Measurements from ENCODE around the gene MARCHF9. TPM values are rescaled to one million over a fixed set of nuclear protein-coding genes. Genes with fewer than 3 reads are reported as not detected.

MARCHF9 gene
- polyA plus RNA-seq, 3 donors from 2014 or later, result 1.7 to 4.4 (median 3.7) TPM

DNA sequence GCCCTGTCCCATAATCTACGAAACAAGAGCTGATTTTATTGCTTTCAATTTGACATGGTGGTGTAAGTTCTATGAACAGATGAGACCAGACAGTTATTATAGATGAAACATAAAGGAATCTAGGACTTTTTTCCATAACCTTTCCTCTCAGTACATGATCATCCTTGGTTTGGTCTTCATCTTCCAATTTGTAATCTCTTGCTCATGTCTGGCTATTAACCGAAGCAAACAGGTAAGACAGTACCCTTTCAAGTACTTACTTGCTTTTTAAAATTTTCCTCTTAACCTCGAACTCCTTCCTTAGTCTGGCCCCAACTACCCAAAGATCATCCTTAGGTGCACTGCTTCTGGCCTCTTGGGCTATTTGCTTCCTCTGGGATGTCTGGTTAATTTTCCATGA lies 8.9 kb upstream of the MARCHF9 start:
- peaks cover 51 to 67% of the 10 kb centered on the region in 2 donors for H3K4me1 Mint-ChIP-seq
- peaks cover 4 to 24% (median 23%) of the 10 kb centered on the region in 3 donors for H3K27me3 Mint-ChIP-seq (ENCODE audit: low read depth in 3 of 3)
- peaks cover 4 to 15% (median 4%) of the 10 kb centered on the region in 3 donors for H3K36me3 Mint-ChIP-seq
- no peaks in the 10 kb centered on the region for H3K9me3 Mint-ChIP-seq
- peak overlapping the region; percentile 88 to 98 (median 90) for H3K4me3 Mint-ChIP-seq
- no peak for DNase-seq
- H3K27ac Mint-ChIP-seq, result peak overlapping the region; percentile 94 to 99 (median 98)

DNA sequence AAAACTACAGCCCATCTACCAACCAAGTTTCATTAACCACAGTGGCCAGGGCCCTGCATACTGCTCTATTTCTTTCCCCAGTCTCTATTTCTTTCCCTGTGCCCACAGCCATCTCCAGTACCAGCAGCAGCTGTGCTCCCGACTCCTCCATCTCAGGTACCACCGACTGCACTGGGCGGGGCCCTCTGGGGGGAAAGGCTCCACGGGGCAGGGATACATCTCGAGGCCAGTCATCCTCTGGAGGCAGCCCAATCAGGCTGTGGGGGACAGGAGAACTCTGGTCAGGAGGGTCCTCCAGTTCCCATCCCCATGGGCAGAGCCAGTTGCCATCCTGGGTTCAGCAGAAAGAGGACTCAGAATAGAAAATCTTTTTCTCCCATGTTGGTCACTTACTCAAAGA lies 5.8 kb upstream of the MARCHF9 start:
- H3K27ac Mint-ChIP-seq, result peak overlapping the region in 3 of 6 donors; percentile 29 to 40 (median 35)
- H3K4me1 Mint-ChIP-seq, result peaks cover 59 to 74% of the 10 kb centered on the region in 2 donors
- H3K36me3 Mint-ChIP-seq, result peaks cover 4 to 15% (median 4%) of the 10 kb centered on the region in 3 donors
- DNase-seq, result no peak
- no peak overlapping the region for H3K4me3 Mint-ChIP-seq
- no peaks in the 10 kb centered on the region for H3K9me3 Mint-ChIP-seq
- peaks cover 6 to 23% (median 21%) of the 10 kb centered on the region in 3 donors for H3K27me3 Mint-ChIP-seq (ENCODE audit: low read depth in 3 of 3)

DNA sequence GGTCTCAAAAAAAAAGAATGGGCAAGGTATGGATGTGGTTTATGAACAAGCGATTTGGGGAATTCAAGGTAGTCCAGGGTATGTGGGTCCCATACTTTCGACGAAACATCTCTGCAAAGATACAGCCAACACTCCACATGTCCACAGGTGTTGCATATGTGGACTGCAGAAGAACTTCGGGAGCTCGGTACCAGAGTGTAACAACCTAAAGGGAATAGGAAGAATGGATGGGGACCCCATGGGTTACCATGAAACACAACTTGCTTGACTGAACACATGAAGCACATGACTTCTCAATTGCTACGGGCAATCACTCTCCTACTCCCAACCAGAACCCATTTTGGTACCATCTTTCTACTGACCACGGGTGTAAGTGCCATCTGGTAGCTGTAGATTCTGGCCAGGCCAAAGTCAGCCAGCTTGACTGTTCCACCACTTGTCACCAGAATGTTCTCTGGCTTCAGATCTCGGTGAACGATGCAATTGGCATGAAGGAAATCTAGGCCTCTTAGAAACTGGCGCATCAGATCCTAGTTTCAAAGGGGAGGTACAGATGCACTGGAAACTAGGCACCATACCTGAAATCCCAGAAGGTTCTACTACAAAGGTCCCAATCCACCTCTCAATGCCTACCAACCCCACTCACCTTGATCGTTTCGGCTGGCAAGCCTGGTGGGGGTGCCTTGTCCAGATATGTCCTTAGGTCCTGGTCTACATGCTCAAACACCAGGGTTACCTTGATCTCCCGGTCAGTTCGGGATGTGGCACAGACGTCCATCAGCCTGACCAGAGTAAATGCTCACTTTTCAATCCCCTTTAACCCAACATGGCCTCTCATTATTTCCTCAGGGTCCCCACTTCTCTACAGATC lies 4.1 kb upstream of the MARCHF9 start:
- H3K9me3 Mint-ChIP-seq, result no peaks in the 10 kb centered on the region
- peak overlapping the region; percentile 87 to 95 (median 87) for H3K4me3 Mint-ChIP-seq
- H3K27me3 Mint-ChIP-seq (ENCODE audit: low read depth in 3 of 3), result peaks cover 6 to 11% (median 9%) of the 10 kb centered on the region in 3 donors
- H3K36me3 Mint-ChIP-seq, result peaks cover 4 to 15% (median 4%) of the 10 kb centered on the region in 3 donors
- DNase-seq, result no peak
- peak overlapping the region; percentile 89 to 99 (median 96) for H3K27ac Mint-ChIP-seq
- peaks cover 50 to 65% of the 10 kb centered on the region in 2 donors for H3K4me1 Mint-ChIP-seq

DNA sequence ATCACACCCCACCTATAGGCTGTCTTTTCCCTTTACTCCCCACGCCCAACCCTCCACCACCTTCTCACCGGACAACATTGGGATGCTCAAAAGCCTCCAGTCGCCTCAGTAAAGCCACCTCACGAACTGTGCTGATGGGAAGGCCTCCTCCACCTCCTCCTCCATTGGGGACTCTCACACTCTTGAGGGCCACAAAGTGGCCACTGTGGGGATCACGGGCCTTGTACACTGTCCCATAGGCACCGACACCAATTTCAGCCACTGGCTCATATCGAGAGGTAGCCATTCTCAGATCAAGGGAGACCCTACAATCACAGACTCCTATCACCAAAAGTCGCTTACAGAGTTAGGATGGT lies 3.5 kb upstream of the MARCHF9 start:
- DNase-seq, result no peak
- peak overlapping the region; percentile 89 to 99 (median 96) for H3K27ac Mint-ChIP-seq
- H3K9me3 Mint-ChIP-seq, result no peaks in the 10 kb centered on the region
- peaks cover 48 to 64% of the 10 kb centered on the region in 2 donors for H3K4me1 Mint-ChIP-seq
- peaks cover 4 to 15% (median 4%) of the 10 kb centered on the region in 3 donors for H3K36me3 Mint-ChIP-seq
- peak overlapping the region; percentile 87 to 95 (median 87) for H3K4me3 Mint-ChIP-seq
- peaks cover 6 to 11% (median 9%) of the 10 kb centered on the region in 3 donors for H3K27me3 Mint-ChIP-seq (ENCODE audit: low read depth in 3 of 3)

DNA sequence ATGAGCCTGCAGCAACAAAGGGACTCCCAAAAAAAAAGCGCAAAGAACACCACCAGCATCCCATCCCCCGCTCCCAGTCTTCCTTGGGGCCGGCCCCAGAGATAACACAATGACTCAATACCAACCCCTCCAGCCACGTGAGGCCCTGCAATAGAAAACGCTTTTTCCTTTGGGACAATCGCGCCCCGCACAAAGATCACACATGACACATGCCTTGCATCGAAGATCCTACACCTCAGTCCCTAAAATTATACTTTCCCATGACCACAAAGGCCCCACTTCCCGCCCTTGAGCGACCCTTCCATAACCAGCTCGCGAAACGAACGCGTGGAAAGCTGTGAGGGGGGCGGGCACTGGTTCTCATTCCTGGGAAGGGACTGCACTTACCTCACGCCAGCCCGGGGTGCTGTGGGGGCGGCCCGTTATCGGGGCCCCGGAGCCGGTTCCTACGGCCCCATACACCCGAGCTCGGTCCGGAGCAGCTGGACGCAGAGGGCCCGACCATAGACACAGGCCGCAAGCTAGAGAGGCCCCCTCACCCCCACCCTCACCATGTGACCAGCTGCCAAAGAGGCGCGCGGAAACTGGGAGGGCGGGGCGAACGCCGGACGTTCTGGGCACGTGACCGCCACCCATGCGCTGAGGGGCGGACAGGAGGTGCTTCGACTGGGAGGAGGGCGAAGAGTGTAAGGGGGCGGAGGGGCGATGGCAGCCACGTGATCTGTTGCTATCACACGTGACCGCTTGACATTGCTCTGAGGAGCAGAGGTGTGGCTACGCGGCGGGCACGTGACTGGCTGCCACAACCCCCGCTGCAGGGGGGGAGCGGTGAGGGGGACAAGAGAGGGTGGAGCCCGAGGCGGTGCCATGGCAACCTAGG lies 2.9 kb upstream of the MARCHF9 start, which contains the start of gene CDK4:
TSS of gene CDK4 (minus strand) at position 523 of the 880 bp plus-strand sequence. CDS start 593 bp downstream, outside the sequence.
- peak within 1 kb of the TSS; percentile 87 to 95 (median 87) for H3K4me3 Mint-ChIP-seq
- H3K27me3 Mint-ChIP-seq (ENCODE audit: low read depth in 3 of 3), result peaks cover 6 to 13% (median 11%) of the 10 kb centered on the region in 3 donors
- peak within 1 kb of the TSS; percentile 89 to 99 (median 96) for H3K27ac Mint-ChIP-seq
- H3K36me3 Mint-ChIP-seq, result peaks cover 4 to 15% (median 4%) of the 10 kb centered on the region in 3 donors
- peaks cover 51 to 64% of the 10 kb centered on the region in 2 donors for H3K4me1 Mint-ChIP-seq
- no peaks in the 10 kb centered on the region for H3K9me3 Mint-ChIP-seq
- peak; percentile 98 to 99 (median 98) for DNase-seq

DNA sequence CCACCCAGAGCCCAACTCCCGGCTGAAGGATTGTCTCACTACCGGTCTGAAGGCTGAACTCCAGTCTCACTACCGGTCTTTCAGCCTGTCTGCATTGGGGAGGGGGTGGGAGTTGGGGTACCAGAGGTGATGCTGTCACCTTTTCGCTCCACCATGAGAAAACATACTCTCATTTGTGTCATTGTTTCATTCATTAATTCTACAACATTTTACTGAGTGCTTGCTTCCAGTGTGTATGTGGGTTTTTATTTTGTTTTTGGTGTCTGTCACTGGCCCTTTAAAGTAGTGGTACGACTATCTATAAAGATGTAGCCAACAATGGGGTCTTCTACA lies 2.3 kb upstream of the MARCHF9 start:
- peaks cover 53 to 60% of the 10 kb centered on the region in 2 donors for H3K4me1 Mint-ChIP-seq
- peak overlapping the region; percentile 87 to 95 (median 87) for H3K4me3 Mint-ChIP-seq

DNA sequence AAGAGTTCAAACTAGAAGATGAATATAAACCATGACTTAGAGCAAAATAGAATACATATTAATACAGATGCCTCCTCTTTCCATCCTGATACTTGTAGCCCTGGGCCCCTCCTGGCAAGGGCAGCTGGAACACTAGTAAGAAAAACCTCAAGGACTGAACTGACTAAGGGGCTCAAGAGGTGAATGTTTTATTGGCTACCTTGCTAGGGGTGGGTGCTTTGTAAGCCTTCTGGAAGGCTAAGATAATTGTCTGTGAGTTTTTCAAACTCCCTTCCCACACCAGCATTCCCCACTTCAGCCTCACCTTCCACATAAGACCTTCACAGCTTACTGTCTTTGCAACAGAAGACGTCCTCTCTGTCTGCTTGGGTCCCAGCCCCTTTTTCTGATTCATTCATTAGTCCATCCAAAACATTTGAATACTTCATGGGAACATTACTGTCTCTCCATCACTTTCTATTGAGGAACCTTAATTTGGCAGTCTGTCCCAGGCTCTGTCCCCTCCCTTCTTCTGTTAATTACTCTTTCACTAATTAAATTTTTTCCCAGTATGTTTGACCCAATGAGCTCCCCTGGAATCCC lies 1.1 kb upstream of the MARCHF9 start:
- Mint-ChIP-seq H3K9me3 (no peaks in the 10 kb centered on the region), H3K4me3 (peak overlapping the region; percentile 91 to 96 (median 95)), H3K27me3 (ENCODE audit: low read depth in 3 of 3) (peaks cover 6 to 13% (median 9%) of the 10 kb centered on the region in 3 donors), H3K4me1 (peaks cover 53 to 60% of the 10 kb centered on the region in 2 donors), H3K27ac (peak overlapping the region; percentile 89 to 99 (median 96)), H3K36me3 (peaks cover 0 to 9% (median 0%) of the 10 kb centered on the region in 3 donors)
- no peak for DNase-seq

More for the DNA sequence above, 2.3 kb upstream of the MARCHF9 start:
- no peaks in the 10 kb centered on the region for H3K9me3 Mint-ChIP-seq
- DNase-seq, result no peak
- peaks cover 0 to 12% (median 4%) of the 10 kb centered on the region in 3 donors for H3K36me3 Mint-ChIP-seq
- peak overlapping the region; percentile 89 to 99 (median 96) for H3K27ac Mint-ChIP-seq
- peaks cover 6 to 13% (median 11%) of the 10 kb centered on the region in 3 donors for H3K27me3 Mint-ChIP-seq (ENCODE audit: low read depth in 3 of 3)

DNA sequence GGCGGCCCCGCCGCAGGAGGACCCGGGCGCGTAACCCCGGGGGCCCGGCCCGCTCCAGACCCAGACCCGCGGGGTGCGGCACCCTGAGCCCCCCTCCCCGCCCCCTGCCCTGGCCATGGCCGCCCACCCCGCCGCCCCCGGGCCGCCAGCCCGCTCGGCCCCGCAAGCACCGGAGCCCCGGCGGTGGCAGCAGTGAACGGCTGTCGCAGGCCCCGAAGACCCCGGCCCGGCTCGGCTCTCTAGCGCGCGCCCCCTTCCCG lies 221 bp downstream of the MARCHF9 start:
- Mint-ChIP-seq H3K36me3 (peaks cover 0 to 3% (median 3%) of the 10 kb centered on the region in 3 donors), H3K27me3 (ENCODE audit: low read depth in 3 of 3) (peaks cover 6 to 13% (median 10%) of the 10 kb centered on the region in 3 donors), H3K4me3 (peak overlapping the region in 3 of 5 donors; percentile 33 to 96 (median 35)), H3K4me1 (peaks cover 53 to 65% of the 10 kb centered on the region in 2 donors), H3K9me3 (no peaks in the 10 kb centered on the region), H3K27ac (no peak overlapping the region)
- no peak for DNase-seq

DNA sequence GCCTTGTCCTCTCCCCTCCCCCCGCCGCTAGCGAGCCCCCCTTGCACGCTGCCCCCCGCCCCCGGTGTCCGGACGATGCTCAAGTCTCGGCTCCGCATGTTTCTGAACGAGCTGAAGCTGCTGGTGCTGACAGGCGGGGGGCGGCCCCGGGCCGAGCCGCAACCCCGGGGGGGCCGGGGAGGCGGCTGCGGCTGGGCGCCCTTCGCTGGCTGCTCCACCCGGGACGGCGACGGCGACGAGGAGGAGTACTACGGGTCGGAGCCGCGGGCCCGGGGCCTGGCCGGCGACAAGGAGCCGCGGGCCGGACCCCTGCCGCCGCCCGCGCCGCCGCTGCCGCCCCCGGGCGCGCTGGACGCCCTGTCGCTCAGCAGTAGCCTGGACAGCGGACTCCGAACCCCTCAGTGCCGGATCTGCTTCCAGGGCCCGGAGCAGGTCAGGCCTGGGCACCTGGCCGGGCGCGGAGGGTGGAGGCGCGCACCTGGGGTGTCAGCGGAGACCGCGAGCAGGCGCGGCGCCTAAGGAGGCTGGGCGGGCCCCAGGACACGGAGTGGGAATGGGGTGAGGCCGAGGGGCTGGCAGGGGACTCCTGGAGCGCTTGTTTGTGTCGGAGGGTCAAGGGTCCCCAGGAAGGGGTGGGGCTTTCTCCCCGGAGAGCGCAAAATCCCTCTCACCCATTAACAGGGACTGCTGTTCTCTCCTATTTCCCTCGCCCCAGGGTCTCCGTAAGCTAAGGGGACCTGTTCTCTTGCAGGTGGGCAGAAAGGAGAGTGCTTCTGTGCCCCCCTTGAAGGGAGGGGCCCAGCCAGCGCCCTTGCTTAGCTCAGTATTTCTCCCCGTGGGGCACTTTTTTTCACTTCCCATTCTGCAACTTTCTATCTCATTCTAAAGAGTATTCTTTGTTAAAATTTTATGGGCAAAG lies 810 bp downstream of the MARCHF9 start:
- peak; percentile 47 to 56 (median 55) for DNase-seq

DNA sequence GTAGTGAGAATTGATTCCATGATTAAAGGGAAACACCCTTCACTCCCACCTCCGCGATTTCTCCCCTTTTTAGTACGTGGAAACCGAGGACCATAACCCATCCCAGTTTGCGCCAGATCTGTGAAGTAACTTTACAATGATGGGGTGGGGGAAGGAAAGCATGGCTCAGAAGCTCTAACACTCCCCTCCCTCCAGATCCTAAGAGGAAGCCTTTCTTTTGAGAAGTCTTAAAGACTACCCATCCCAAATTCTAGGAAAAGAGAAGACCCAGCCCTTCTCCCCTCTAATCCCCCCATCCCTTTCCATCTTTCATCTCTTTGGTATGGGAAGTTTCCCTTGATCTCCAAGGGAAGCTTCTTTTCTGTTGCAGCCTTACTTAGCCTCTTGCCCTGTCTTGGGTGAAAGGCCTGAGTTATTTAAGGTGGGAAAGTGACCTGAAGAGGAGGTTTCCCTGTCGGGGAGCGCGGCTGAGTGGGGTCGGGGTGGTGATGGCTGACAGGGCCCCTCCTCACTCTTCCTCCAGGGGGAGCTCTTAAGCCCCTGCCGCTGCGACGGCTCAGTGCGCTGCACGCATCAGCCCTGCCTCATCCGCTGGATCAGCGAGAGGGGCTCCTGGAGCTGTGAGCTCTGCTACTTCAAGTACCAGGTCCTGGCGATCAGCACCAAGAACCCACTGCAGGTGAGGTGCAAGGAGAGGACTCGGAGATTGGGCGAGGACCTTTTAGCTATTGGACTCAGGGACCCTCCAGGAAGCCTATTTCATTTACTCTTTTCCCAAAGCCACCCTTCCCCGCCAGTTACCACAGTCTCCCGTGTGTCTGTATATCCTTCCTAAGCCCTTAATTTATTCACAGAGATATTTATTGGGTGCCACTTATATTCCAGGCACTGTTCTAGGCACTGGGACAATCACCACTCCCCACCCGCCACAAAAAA lies 1.8 kb downstream of the MARCHF9 start:
- peak overlapping the region; percentile 80 to 92 (median 85) for H3K4me3 Mint-ChIP-seq
- peaks cover 6 to 13% (median 8%) of the 10 kb centered on the region in 3 donors for H3K27me3 Mint-ChIP-seq (ENCODE audit: low read depth in 3 of 3)
- no peaks in the 10 kb centered on the region for H3K9me3 Mint-ChIP-seq
- H3K27ac Mint-ChIP-seq, result peak overlapping the region; percentile 55 to 91 (median 76)
- H3K4me1 Mint-ChIP-seq, result peaks cover 43 to 49% of the 10 kb centered on the region in 2 donors
- DNase-seq, result peak; percentile 54 to 63 (median 62)
- H3K36me3 Mint-ChIP-seq, result peaks cover 0 to 8% (median 3%) of the 10 kb centered on the region in 3 donors

More for the DNA sequence above, 810 bp downstream of the MARCHF9 start:
- Mint-ChIP-seq H3K27me3 (ENCODE audit: low read depth in 3 of 3) (peaks cover 6 to 13% (median 10%) of the 10 kb centered on the region in 3 donors), H3K36me3 (peaks cover 0 to 4% (median 3%) of the 10 kb centered on the region in 3 donors), H3K27ac (peak overlapping the region in 5 of 6 donors; percentile 69 to 87 (median 76)), H3K4me1 (peaks cover 51 to 59% of the 10 kb centered on the region in 2 donors), H3K4me3 (peak overlapping the region; percentile 80 to 92 (median 85)), H3K9me3 (no peaks in the 10 kb centered on the region)

DNA sequence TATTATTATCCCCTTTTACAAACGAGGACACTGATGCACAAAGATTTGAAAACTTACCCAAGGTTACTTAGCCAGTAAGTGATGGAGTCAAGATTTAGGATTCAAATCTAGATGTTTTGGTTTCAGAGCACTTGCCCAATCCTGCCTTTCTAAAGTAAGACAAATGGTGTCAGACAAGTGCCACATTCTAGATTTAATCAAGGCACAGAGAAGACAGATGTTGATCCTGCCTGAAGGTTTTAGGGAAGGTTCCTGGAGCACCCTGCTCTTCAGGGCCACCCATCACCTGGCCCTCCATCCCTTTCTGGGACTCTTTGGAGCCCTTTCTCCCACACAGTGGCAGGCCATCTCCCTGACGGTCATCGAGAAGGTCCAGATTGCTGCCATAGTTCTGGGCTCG lies 2.9 kb downstream of the MARCHF9 start:
- Mint-ChIP-seq H3K4me3 (peak overlapping the region in 1 of 5 donors; percentile 15), H3K36me3 (peaks cover 0 to 8% (median 3%) of the 10 kb centered on the region in 3 donors), H3K4me1 (peaks cover 32 to 38% of the 10 kb centered on the region in 2 donors), H3K27me3 (ENCODE audit: low read depth in 3 of 3) (peaks cover 1 to 7% (median 4%) of the 10 kb centered on the region in 3 donors), H3K9me3 (no peaks in the 10 kb centered on the region), H3K27ac (no peak overlapping the region)
- DNase-seq, result no peak
